Mesothelial cell of epicardium (in vitro differentiated cells): ENCODE results near the gene SRC. TPM values are rescaled to one million over a fixed set of nuclear protein-coding genes. Genes with fewer than 3 reads are reported as not detected.

Experiments used
- DNase-seq, 2 experiments: peaks; one replicate each; pipeline ENCODE4 v3.0.0; 2021; ENCODE audit warnings: low spot score in 2 of 2; ENCODE audit not compliant: unreplicated experiment in 2 of 2
- H3K27ac Mint-ChIP-seq: 2 replicates; pipeline ENCODE4 v1.8.0; 2021; ENCODE audit warnings: mixed read lengths
- H3K27me3 Mint-ChIP-seq: 2 replicates; pipeline ENCODE4 v1.8.0; 2021; ENCODE audit warnings: low read depth, mixed read lengths
- H3K36me3 Mint-ChIP-seq: 2 replicates; pipeline ENCODE4 v1.8.0; 2021; ENCODE audit warnings: mixed read lengths
- H3K4me1 Mint-ChIP-seq: 2 replicates; pipeline ENCODE4 v1.8.0; 2021; ENCODE audit warnings: mixed read lengths
- H3K4me3 Mint-ChIP-seq: 2 replicates; pipeline ENCODE4 v1.8.0; 2021; ENCODE audit warnings: mild to moderate bottlenecking, moderate library complexity, mixed read lengths
- H3K9me3 Mint-ChIP-seq: 2 replicates; pipeline ENCODE4 v1.8.0; 2021; ENCODE audit warnings: mixed read lengths
- total RNA-seq: library from RNA; stranded (reverse); gene quantifications from 3 replicates; pipeline ENCODE4 v1.2.1, GENCODE V29; 2021
- TF ChIP-seq, protein P1 (sequence below): fragments of 200-600 bp; sonication (generic); IDR thresholded peaks from one replicate; pipeline ENCODE4 v1.5.0; 2021; ENCODE audit warnings: antibody characterized with exemption; ENCODE audit not compliant: unreplicated experiment

SRC gene
- total RNA-seq, 1 donor from 2014 or later = 85.2 TPM

DNA sequence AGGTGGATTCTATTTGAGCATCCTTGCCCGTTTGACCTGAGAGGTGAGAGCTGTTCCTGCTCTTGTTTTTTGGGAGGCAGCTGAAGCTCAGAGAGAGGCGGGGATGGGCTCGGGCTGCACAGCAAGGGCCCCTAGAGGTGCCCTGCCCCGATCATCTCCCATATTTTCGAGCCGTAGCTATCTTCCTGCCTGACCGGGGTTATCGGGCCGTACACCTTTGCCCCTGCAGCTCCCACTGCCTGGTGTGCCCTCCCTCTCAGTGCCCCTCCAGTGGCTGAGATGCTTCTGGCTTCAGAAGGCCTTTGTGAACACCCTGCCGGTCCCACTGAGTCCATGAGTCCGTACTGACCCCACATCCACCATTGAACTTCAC lies 6.7 kb downstream of the SRC start:
- Mint-ChIP-seq H3K4me1 (peaks cover 15% of the 10 kb centered on the region), H3K9me3 (no peaks in the 10 kb centered on the region), H3K36me3 (peaks cover 22% of the 10 kb centered on the region), H3K27ac (no peak overlapping the region), H3K4me3 (no peak overlapping the region), H3K27me3 (no peaks in the 10 kb centered on the region)
- TF ChIP-seq, protein P1, sequence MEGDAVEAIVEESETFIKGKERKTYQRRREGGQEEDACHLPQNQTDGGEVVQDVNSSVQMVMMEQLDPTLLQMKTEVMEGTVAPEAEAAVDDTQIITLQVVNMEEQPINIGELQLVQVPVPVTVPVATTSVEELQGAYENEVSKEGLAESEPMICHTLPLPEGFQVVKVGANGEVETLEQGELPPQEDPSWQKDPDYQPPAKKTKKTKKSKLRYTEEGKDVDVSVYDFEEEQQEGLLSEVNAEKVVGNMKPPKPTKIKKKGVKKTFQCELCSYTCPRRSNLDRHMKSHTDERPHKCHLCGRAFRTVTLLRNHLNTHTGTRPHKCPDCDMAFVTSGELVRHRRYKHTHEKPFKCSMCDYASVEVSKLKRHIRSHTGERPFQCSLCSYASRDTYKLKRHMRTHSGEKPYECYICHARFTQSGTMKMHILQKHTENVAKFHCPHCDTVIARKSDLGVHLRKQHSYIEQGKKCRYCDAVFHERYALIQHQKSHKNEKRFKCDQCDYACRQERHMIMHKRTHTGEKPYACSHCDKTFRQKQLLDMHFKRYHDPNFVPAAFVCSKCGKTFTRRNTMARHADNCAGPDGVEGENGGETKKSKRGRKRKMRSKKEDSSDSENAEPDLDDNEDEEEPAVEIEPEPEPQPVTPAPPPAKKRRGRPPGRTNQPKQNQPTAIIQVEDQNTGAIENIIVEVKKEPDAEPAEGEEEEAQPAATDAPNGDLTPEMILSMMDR = no peak
- no peak for DNase-seq

DNA sequence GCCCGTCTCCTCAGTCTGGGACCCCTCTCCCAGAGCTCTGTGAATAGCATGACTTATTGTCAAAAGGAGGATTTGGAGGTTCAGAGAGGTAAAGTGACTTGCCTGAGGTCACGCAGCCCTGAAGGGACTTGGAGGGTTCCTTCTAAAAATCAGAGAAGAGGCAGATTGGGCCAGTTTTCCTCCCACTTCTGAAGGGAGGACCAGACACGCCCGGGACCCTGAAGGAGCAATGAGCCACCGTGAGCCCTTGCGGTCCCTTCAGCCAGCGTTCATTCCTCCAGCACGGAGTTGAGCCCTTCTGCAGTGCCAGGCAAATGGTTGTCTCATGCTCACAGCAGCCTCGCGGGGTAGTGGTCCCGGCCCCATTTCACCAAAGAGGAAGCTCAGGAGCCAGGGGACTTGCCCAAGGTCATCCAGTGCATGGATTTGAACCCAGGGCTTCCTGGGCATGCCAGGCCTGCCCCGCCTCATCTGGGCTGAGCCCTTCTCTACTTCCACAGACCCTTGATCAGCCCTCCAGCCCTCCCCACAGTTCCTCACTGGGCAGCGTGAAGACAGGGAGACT lies 7.4 kb downstream of the SRC start:
- Mint-ChIP-seq H3K4me1 (peaks cover 16% of the 10 kb centered on the region), H3K27ac (no peak overlapping the region), H3K9me3 (no peaks in the 10 kb centered on the region), H3K36me3 (peaks cover 22% of the 10 kb centered on the region), H3K4me3 (no peak overlapping the region), H3K27me3 (no peaks in the 10 kb centered on the region)
- TF ChIP-seq, protein P1 = no peak
- no peak for DNase-seq

DNA sequence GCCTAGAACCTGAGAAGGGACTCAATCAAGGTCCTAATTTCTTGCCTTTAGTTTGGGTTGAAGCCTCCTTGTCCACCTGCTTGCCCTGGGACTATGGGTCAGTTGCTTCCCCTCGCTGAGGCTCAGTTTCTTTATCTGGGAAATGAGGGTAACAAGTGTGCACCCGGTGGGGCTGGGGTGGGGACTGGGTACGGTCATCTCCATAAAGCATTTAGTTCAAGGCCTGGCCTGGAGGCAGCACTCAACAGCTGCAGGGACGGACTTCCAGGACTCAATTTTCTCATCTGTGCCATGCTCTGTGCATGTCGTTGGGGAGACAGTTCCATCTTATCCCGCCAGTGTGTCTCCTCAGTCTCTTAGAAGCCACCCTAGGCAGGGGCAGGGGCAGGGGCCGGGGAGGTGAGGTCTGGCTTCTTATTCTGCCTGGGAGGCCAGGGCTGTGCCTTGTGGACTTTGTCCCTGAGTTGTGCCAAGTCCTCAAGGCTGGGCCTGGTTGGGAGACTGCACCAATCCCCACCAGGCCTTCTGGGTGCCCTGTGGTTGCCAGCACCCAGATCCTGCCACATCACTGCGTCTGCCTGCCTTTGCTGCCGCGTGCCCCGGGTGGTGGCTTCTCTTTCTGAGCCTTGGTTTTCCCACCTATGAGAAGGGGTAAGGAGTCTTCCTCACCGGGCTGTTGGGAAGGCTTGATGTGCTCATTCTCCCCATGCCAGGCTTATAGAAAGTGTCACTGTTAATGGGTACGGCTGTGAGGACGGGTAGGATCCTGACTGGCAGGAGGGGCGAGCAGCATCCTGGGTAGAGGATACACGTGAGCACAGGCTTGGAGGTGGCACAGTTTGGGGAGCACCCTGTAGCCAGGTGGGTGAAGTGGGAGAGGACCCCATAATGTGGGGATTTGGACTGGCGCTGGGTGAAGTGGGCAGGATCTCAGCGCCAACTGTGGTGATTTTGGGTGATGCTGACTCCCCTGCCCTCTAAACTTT lies 8.6 kb downstream of the SRC start:
- Mint-ChIP-seq H3K27me3 (no peaks in the 10 kb centered on the region), H3K4me3 (no peak overlapping the region), H3K9me3 (no peaks in the 10 kb centered on the region), H3K36me3 (peaks cover 17% of the 10 kb centered on the region), H3K27ac (peak overlapping the region; percentile 66), H3K4me1 (peaks cover 22% of the 10 kb centered on the region)
- no peak for DNase-seq
- TF ChIP-seq, protein P1 = no peak

DNA sequence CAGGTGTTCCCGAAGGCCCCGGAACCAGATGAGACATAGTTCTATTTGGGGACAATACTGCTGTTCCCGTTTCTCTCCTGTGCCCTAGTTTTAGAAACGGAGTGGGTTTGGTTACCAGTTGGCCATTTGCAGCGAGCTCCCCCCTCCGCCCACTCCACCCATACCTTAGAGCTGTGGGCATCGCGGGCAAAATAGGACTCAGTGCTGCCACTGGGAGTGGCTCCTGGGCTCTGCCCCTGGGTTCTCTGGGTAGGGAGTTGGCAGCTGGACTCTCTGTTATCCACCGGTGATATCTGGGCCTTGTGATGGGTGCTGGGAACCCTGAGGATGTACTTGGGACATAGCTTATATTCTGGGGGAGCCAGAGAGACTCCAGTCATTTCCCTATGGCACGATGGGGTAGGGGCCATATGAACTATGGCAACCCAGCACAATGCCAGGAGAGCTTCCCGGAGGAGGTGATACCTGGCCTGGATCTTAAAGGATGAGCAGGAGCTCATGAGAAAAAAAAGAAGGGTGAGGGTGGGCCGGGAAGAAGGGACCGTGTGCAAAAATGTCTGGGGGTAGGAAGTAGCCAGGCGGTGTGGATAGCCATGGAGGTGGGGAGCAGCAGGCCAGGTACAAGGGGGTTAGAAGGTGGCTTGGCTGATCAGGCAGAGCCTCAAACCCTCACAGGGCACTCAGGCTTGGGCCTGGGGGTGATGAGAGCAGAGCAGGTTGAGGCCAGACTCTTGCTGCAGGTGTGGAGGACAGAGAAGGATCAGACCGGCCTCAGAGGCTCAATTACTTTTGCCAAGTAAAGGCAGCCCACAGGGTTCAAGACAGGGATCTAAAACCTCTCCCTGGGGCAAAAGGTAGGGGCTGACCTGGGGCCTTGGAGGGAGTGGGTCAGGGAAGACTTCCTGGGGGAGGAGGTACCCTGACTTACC lies 9.6 kb downstream of the SRC start:
- Mint-ChIP-seq H3K4me1 (peaks cover 28% of the 10 kb centered on the region), H3K9me3 (no peaks in the 10 kb centered on the region), H3K4me3 (no peak overlapping the region), H3K27ac (peak overlapping the region; percentile 72), H3K27me3 (no peaks in the 10 kb centered on the region), H3K36me3 (peaks cover 12% of the 10 kb centered on the region)
- DNase-seq = no peak
- TF ChIP-seq, protein P1 = no peak

DNA sequence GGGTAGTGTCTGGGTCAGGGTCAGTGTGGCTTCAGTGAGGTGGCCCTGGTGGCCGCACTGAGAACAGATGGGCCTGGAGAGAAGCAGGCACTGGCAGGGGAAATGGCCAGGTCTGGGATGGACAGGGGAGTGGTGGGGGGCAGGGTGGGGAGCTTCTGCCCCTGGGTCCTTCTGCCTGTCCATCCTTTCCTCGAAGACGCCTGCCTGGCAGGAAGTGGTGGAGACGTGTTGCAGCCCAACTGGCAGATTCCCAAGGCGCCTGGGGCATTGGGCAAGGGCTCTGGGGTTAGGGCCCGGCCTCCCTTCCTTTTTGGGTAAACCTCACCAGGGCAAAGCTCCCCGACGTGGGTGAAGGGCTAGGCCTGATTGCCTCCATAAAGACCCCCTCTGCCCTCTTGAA lies 10.4 kb downstream of the SRC start:
- Mint-ChIP-seq H3K27ac (peak overlapping the region; percentile 72), H3K4me1 (peaks cover 28% of the 10 kb centered on the region), H3K27me3 (no peaks in the 10 kb centered on the region), H3K36me3 (peaks cover 4% of the 10 kb centered on the region), H3K4me3 (no peak overlapping the region), H3K9me3 (no peaks in the 10 kb centered on the region)
- DNase-seq = no peak
- TF ChIP-seq, protein P1 = no peak
